Stimulated activated CD4-positive, alpha-beta T cell treated with anti-CD3 and anti-CD28 coated beads, Interleukin-4, amount 100 ng/mL, for 1 hour (primary cell): ENCODE data around the gene UST.
A peak's percentile ranks its signal among the peaks of the same experiment; 100 is the strongest.
"Not testable (repeated sequence)": the region's sequence is repeated elsewhere in the genome, so short reads cannot be mapped to it uniquely, and the experiment has no call there.

Experiments used
- DNase-seq: peaks from one replicate; pipeline ENCODE4 v3.0.0-alpha.2; 2020

The UST gene

DNA sequence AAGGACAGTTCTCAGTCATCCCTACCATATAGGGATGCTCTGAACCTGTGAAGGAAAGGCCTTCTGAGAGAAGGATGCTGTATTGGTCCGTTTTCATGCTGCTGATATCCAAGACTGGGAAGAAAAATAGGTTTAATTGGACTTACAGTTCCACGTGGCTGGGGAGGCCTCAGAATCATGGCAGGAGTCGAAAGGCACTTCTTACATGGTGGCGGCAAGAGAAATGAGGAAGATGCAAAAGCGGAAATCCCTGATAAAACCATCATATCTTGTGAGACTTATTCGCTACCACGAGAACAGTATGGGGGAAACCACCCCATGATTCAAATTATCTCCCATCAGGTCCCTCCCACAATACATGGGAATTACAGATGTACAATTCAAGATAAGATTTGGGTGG, 209.3 kb downstream of the UST start:
- DNase-seq, result not testable (repeated sequence)

GRCh38 chr6:148957752-148958151, 210.9 kb downstream of the UST start:
- no peak for DNase-seq

DNA sequence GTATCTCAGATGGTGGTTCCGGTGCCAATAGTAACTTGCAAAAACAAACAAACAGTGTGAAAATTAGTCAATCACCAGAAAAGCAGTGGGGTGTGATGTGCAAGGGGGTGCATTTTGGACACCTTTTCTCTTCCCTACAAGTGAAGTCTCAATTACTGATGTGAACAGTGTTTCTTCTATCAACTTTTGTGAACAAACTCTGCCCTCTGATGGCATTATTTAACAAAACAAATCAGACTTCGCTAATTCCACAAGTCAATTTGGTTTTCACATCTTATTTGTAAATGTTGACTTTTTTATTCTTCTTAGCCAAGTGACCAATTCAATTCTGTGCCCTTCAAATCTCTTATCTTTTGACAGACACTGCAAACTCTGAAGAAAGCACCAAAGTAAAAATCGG, 212.2 kb downstream of the UST start:
- DNase-seq, result no peak

GRCh38 chr6:148959501-148959900, 212.7 kb downstream of the UST start:
- DNase-seq, result no peak

DNA sequence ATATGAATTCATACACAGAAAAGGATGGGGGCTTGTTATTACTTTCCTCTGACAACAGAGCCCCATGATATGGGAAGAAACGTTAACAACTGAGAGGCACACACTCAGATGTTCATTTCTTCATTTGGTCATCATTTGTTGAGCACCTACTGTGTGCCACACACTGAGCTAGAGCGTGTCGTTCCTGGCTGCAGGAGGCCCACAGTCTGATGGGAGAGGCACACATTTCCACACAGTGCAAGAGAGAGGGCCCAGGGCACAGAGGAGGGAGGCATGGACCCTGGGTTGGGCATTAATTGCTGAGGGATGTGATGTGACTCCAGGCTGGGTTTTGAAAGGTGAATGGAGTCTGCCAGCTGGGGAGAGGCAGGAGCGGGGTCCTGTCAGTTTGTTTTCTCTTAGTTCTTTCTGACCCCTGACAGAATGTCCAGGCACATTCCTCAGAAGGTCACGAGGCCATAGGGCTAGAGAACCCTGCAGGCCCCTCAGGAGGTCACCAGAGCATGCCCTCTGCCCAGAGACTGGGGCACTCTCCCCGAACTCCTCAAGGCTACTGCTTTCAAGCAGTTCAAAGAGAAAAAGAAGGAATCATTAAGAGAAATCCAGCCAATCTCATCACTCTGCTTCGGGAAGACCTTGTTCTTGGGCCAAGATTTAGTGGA, 216.2 kb downstream of the UST start:
- DNase-seq, result no peak

GRCh38 chr6:148963738-148964137, 216.9 kb downstream of the UST start:
- DNase-seq, result no peak

DNA sequence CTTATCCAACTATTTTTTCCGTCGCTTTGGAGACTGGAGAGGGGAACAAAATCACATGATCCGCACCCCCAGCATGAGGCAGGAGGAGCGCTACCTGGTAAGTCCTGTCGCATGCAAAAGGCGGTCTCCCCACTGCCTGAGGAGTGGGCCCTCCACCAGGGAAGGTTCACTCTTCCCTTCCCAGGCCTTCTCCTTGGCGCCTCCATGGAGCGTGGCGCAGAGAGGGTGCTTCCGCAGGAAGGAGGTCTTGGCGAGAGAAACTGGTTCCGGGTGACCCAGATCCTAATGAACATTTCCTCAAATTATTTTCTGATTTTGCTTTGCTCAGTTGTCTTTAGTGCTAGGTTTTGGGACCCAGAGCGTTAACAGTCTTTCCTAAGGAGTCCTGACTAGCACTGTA, 217.6 kb downstream of the UST start:
- DNase-seq, result no peak

DNA sequence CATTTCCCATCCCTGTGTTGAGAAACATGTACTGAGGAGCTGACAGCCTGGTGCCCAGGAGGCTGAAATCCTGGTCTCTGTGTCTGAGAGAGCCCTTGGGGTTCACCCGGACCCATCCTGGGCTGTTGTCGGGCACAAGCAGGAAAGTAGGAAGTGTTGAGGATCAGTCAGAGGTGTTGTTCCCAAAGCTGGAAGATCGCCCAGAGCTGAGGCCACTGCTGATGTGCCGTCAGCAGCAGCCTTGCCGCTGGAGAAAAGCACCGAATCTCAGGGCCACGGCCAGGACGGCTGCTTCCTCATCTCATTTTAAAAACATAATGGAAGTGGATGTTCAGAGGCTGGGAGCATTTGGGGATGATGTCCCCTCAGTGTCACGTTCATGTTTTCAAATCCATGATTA, 218.5 kb downstream of the UST start:
- DNase-seq, result no peak

GRCh38 chr6:148967011-148967520, 220.2 kb downstream of the UST start:
- DNase-seq, result no peak

GRCh38 chr6:148967541-148967956, 220.7 kb downstream of the UST start:
- DNase-seq, result no peak

- no peak for DNase-seq
Measured at GRCh38 chr6:148968771-148969602, 222.2 kb downstream of the UST start.

DNA sequence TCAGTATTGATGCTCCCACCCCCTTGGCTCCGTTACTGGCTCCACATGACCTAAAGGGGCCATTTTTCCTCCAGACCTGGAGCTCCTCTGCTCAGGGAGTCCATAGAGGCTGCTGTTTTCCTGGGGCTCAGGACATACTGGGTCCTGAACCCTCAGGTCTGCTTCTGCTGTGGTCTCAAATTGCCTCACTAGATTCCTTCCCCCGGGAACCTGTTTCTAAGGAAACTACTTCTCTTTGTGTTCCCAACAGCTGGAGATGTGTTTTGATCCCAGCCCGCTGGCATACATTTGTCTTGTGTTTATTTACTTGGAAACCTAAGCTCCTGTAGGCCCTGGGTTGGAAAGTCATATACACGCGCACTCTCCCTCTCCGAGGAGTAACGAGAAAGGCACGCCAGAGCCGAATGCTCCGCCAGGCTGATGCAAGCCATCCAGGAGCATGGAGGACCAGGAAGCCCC, 222.8 kb downstream of the UST start:
- no peak for DNase-seq

- DNase-seq, result no peak
Measured at GRCh38 chr6:148971031-148971927, 224.4 kb downstream of the UST start.

- DNase-seq, result peak; percentile 51
Measured at GRCh38 chr6:148972481-148972880, 225.7 kb downstream of the UST start.

- DNase-seq, result no peak
Measured at GRCh38 chr6:148973538-148974208, 226.8 kb downstream of the UST start.

DNA sequence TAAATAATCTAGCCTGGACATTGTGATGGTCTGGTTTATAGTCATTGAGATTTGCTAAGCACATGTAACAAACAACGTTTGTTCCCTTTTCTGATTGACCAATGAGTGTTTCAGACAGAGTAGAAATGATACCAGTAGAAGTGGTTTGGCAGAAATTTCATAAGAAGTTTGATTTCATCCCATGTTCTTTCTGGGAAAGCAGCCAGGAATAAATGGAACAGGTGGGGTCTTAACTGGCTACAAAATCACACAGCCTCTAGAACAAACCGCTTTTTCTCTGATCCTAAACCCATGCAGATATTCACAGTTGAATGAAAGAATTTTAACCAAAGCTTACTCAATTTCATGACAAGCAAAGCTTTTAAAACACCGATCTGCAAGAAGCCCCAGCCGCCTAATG, 227.5 kb downstream of the UST start:
- no peak for DNase-seq

- not testable (repeated sequence) for DNase-seq
Measured at GRCh38 chr6:148978298-148978697, 231.5 kb downstream of the UST start.

GRCh38 chr6:148979014-148979901, 232.4 kb downstream of the UST start:
- no peak for DNase-seq

DNA sequence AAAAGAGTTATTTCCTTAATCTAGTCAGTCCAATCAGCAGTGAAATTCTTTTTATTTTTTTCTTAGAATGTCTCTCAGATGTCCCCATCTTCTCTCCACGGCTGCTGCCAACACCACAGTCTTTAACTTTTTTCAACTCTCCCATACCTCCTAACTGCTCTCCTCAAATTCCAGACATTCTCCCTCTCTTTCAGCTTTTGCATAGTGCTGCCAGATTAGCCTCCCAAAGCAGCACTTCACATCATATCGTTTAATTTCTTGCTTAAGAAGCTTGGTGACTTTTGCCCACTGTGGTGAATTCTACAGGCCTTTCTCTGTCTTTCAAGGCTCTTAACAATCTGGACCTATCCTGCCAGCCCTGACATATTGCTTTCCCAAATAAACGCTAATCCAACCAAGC, 233.4 kb downstream of the UST start:
- DNase-seq, result no peak

- DNase-seq, result no peak
Measured at GRCh38 chr6:148981515-148981914, 234.7 kb downstream of the UST start.

GRCh38 chr6:148983101-148983761, 236.4 kb downstream of the UST start:
- no peak for DNase-seq
